Measurements from ENCODE around the gene HORMAD2. TPM values are rescaled to one million over a fixed set of nuclear protein-coding genes. Genes with fewer than 3 reads are reported as not detected.

Gene HORMAD2
- total RNA-seq, 1 experiment from 2014 or later = not detected

DNA sequence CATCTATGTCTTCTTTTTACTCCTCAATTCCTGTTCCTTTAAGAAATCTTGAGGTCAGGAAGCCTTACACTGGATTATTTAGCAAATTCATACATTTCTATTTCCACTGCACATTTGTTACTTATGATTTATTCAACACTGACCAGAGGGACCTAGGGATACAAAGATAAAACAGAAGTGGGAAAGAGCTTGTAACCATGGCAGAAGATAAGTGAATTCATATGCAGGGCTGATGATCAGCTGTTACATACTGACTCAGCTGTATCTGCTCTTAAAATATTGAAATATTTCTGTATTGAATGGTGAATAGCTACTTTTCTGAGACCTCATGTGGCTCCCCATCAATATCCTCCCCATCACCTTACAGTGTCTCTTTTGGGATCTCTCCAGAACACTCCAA is 25.2 kb downstream of the HORMAD2 start:
- no peaks in the 10 kb centered on the region for H3K36me3 ChIP-seq (replicated peaks; ENCODE audit: control insufficient read depth, insufficient read depth, low read length)
- no peaks in the 10 kb centered on the region for H3K27me3 ChIP-seq (ENCODE audit: control insufficient read depth, insufficient read depth, low read length)
- H3K4me3 ChIP-seq (ENCODE audit: insufficient read depth, low read depth, low read length) = no peak overlapping the region
- DNase-seq = no peak

DNA sequence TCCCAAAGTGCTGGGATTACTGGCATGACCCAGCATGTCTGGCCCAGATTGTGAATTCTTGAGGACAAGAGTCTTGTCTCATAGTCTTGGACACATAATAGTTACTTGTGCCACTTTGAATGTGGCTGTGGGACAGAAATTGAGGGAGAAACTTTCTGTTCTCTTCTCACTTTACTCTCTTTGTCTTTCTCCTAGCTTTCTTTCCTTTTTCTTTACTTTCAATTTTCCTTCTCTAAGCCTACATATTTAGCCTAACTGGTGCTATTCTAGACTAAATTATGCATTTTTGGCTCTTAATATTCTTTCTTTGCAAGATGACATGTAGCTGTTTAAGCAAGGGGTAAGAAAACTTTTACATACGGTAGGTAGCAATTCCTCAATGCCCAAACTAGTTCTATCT is 33.2 kb downstream of the HORMAD2 start:
- Histone ChIP-seq H3K4me3 (ENCODE audit: insufficient read depth, low read depth, low read length) (no peak overlapping the region), H3K36me3 (replicated peaks; ENCODE audit: control insufficient read depth, insufficient read depth, low read length) (no peaks in the 10 kb centered on the region), H3K27me3 (ENCODE audit: control insufficient read depth, insufficient read depth, low read length) (no peaks in the 10 kb centered on the region)
- no peak for DNase-seq

DNA sequence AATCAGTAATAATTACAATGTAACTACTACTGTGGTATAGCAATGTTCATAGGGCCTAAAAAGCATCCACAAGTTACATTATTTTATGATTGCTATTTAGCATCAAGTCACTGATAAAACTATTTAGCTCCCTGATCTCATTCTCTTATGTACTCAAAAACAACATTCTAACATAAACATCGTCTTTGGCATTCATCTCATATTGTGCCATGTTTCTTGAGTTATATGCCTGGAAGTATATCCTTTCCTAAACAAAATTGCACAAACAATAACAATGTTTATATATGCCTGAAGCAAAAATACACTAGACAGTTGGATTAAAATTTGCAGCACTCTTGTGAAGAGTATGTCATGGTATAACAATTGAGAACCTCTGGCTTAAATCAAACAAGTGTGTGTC is 34.1 kb downstream of the HORMAD2 start:
- no peaks in the 10 kb centered on the region for H3K27me3 ChIP-seq (ENCODE audit: control insufficient read depth, insufficient read depth, low read length)
- no peak for DNase-seq
- no peak overlapping the region for H3K4me3 ChIP-seq (ENCODE audit: insufficient read depth, low read depth, low read length)
- no peaks in the 10 kb centered on the region for H3K36me3 ChIP-seq (replicated peaks; ENCODE audit: control insufficient read depth, insufficient read depth, low read length)

DNA sequence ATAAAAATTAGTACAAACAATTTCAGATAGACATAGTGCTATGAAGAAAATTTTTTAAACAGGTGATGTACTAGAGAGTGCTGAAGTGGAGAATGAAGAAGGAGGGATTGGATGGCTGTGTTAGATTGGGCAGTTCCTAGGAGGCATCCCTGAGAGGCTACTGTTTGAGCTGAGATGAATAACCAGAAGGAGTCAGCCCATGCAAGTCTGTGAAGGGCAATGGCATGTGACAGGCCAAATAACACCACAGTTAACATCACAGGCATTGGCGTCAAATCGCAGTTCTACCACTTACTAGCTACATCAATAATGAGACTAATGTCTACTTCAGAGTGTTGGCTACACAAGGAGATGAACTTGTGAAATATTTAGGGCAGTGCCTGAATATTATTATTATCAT is 35.4 kb downstream of the HORMAD2 start:
- DNase-seq = no peak
- Histone ChIP-seq H3K4me3 (ENCODE audit: insufficient read depth, low read depth, low read length) (no peak overlapping the region), H3K27me3 (ENCODE audit: control insufficient read depth, insufficient read depth, low read length) (no peaks in the 10 kb centered on the region), H3K36me3 (replicated peaks; ENCODE audit: control insufficient read depth, insufficient read depth, low read length) (no peaks in the 10 kb centered on the region)

- no peak for DNase-seq
- H3K4me3 ChIP-seq (ENCODE audit: insufficient read depth, low read depth, low read length) = no peak overlapping the region
- H3K27me3 ChIP-seq (ENCODE audit: control insufficient read depth, insufficient read depth, low read length) = no peaks in the 10 kb centered on the region
Observed at GRCh38 chr22:30116362-30117117, 36.3 kb downstream of the HORMAD2 start.

GRCh38 chr22:30117256-30117655 is 37.0 kb downstream of the HORMAD2 start:
- no peak for DNase-seq
- no peaks in the 10 kb centered on the region for H3K27me3 ChIP-seq (ENCODE audit: control insufficient read depth, insufficient read depth, low read length)
- H3K36me3 ChIP-seq (replicated peaks; ENCODE audit: control insufficient read depth, insufficient read depth, low read length) = no peaks in the 10 kb centered on the region
- no peak overlapping the region for H3K4me3 ChIP-seq (ENCODE audit: insufficient read depth, low read depth, low read length)

More at GRCh38 chr22:30116362-30117117, 36.3 kb downstream of the HORMAD2 start:
- no peaks in the 10 kb centered on the region for H3K36me3 ChIP-seq (replicated peaks; ENCODE audit: control insufficient read depth, insufficient read depth, low read length)

DNA sequence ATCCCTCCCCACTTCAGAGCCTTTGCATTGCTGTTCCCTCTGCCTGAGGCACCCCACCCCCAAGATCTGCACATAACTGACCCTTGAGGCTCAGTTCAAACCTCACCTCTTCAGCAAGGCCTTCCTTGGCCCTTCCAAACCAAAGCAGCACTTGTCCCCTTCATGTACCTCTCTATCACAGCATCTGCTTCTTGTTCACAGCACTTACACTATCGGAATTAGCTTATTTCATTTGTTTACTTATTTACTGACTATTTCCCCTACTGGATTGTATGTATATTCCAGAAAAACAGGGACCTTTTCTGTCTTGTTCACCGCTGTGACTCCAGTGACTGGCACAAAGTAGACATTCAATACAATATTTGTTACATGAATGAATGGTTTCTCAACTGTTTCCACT is 38.0 kb downstream of the HORMAD2 start:
- DNase-seq = no peak
- no peak overlapping the region for H3K4me3 ChIP-seq (ENCODE audit: insufficient read depth, low read depth, low read length)
- no peaks in the 10 kb centered on the region for H3K27me3 ChIP-seq (ENCODE audit: control insufficient read depth, insufficient read depth, low read length)

GRCh38 chr22:30121960-30122359 is 41.7 kb downstream of the HORMAD2 start:
- Histone ChIP-seq H3K4me3 (ENCODE audit: insufficient read depth, low read depth, low read length) (no peak overlapping the region), H3K36me3 (replicated peaks; ENCODE audit: control insufficient read depth, insufficient read depth, low read length) (no peaks in the 10 kb centered on the region), H3K27me3 (ENCODE audit: control insufficient read depth, insufficient read depth, low read length) (no peaks in the 10 kb centered on the region)
- DNase-seq = no peak

More for the DNA sequence above, 38.0 kb downstream of the HORMAD2 start:
- H3K36me3 ChIP-seq (replicated peaks; ENCODE audit: control insufficient read depth, insufficient read depth, low read length) = no peaks in the 10 kb centered on the region

DNA sequence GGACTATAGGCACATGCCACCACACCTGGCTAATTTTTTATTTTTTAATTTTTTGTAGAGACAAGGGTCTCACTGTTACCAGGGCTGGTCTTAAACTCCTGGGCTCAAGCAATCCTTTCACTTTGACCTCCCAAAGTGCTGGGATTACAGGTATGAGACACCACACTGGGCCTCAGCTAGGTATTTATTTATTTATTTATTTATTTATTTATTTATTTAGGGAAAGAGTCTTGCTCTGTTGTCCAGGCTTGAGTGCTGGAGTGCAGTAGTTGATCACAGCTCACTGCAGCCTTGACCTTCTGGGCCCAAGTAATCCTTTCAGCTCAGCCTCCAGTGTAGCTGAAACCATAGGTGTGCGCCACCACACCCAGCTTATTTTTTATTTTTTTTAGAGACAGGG is 43.2 kb downstream of the HORMAD2 start:
- no peaks in the 10 kb centered on the region for H3K27me3 ChIP-seq (ENCODE audit: control insufficient read depth, insufficient read depth, low read length)
- no peaks in the 10 kb centered on the region for H3K36me3 ChIP-seq (replicated peaks; ENCODE audit: control insufficient read depth, insufficient read depth, low read length)
- DNase-seq = no peak
- H3K4me3 ChIP-seq (ENCODE audit: insufficient read depth, low read depth, low read length) = no peak overlapping the region

DNA sequence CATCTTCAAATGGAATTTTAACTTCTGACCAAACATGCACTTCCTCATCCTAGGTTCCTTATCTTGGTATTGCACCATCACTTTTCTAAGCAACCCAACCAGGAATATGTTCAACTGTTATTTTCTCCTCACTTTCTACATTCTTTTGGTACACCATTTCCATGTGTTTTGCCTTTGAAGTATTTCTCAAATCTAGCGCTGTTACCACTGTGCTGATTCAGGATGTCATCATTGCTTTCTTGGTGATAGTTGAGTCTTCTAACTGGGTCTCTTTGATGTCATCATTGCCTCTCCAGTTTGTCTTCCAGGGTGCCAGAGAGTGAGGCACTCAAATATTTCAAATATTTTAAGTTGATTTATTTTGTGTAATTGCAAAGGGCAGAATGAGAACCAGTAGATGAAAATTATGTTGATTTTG is 47.5 kb downstream of the HORMAD2 start:
- no peaks in the 10 kb centered on the region for H3K27me3 ChIP-seq (ENCODE audit: control insufficient read depth, insufficient read depth, low read length)
- no peak for DNase-seq
- no peak overlapping the region for H3K4me3 ChIP-seq (ENCODE audit: insufficient read depth, low read depth, low read length)
- no peaks in the 10 kb centered on the region for H3K36me3 ChIP-seq (replicated peaks; ENCODE audit: control insufficient read depth, insufficient read depth, low read length)

- H3K27me3 ChIP-seq (ENCODE audit: control insufficient read depth, insufficient read depth, low read length) = no peaks in the 10 kb centered on the region
Observed at GRCh38 chr22:30128511-30128910, 48.2 kb downstream of the HORMAD2 start.

DNA sequence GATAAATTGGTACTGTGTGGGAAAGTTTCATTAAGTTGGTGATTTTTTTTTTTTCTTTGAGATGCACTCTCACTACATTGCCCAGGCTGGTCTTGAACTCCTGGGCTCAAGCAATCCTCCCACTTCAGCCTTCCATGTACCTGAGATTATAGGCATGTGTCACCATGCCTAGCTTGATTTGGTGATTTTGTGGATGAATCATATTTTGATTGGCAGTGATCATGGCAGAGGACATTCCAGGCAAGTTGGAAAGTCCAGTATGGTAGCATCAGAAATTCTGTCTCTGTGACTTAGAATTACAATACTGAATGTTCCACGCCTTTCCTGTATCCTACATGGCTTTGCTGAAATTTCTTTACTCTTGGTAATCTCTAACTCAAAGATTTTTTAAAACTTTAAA is 49.4 kb downstream of the HORMAD2 start:
- no peak for DNase-seq
- H3K36me3 ChIP-seq (replicated peaks; ENCODE audit: control insufficient read depth, insufficient read depth, low read length) = no peaks in the 10 kb centered on the region
- no peaks in the 10 kb centered on the region for H3K27me3 ChIP-seq (ENCODE audit: control insufficient read depth, insufficient read depth, low read length)
- H3K4me3 ChIP-seq (ENCODE audit: insufficient read depth, low read depth, low read length) = no peak overlapping the region

More at GRCh38 chr22:30128511-30128910, 48.2 kb downstream of the HORMAD2 start:
- DNase-seq = no peak
- Histone ChIP-seq H3K4me3 (ENCODE audit: insufficient read depth, low read depth, low read length) (no peak overlapping the region), H3K36me3 (replicated peaks; ENCODE audit: control insufficient read depth, insufficient read depth, low read length) (no peaks in the 10 kb centered on the region)

- no peak for DNase-seq
- Histone ChIP-seq H3K4me3 (ENCODE audit: insufficient read depth, low read depth, low read length) (no peak overlapping the region), H3K36me3 (replicated peaks; ENCODE audit: control insufficient read depth, insufficient read depth, low read length) (no peaks in the 10 kb centered on the region), H3K27me3 (ENCODE audit: control insufficient read depth, insufficient read depth, low read length) (no peaks in the 10 kb centered on the region)
Observed at GRCh38 chr22:30132290-30132996, 52.2 kb downstream of the HORMAD2 start.

DNA sequence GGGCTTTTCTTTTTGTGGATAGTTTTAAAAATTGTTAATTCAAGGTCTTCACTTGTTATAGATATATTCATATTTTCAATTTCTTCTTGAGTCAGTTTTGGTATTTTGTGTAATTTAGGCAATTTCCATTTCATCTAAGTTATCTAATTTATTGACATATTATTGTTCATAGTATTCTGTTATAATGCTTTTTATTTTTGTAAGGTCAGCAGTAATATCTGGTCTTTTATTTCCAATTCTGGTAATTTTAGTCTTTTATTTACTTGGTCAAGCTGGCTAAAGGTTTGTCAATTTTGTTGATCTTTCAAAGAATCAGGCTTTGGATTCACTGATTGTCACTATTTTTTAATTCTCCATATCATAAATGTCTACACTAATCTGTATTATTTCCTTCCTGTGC is 60.1 kb downstream of the HORMAD2 start:
- H3K27me3 ChIP-seq (ENCODE audit: control insufficient read depth, insufficient read depth, low read length) = no peaks in the 10 kb centered on the region
- H3K36me3 ChIP-seq (replicated peaks; ENCODE audit: control insufficient read depth, insufficient read depth, low read length) = no peaks in the 10 kb centered on the region
- no peak overlapping the region for H3K4me3 ChIP-seq (ENCODE audit: insufficient read depth, low read depth, low read length)
- DNase-seq = no peak

GRCh38 chr22:30143265-30143664 is 63.0 kb downstream of the HORMAD2 start:
- Histone ChIP-seq H3K4me3 (ENCODE audit: insufficient read depth, low read depth, low read length) (no peak overlapping the region), H3K27me3 (ENCODE audit: control insufficient read depth, insufficient read depth, low read length) (no peaks in the 10 kb centered on the region), H3K36me3 (replicated peaks; ENCODE audit: control insufficient read depth, insufficient read depth, low read length) (no peaks in the 10 kb centered on the region)
- no peak for DNase-seq
